NT2/D1 (cell line): ENCODE data around the gene ZDHHC15.

Source experiments
- SUZ12 ChIP-seq: IDR thresholded peaks from 2 replicates; pipeline ENCODE4 v1.6.1; 2011; ENCODE audit not compliant: insufficient read length, insufficient read depth; ENCODE audit errors: extremely low read depth
- YY1 ChIP-seq: IDR thresholded peaks from 2 replicates; pipeline ENCODE4 v1.6.1; 2011; ENCODE audit not compliant: insufficient read length, insufficient read depth
- ZNF274 ChIP-seq: IDR thresholded peaks from 2 replicates; pipeline ENCODE4 v1.6.1; 2011; ENCODE audit warnings: mild to moderate bottlenecking, low read depth, low read length

- TF ChIP-seq ZNF274 (no peak), SUZ12 (no peak), YY1 (no peak)
Measured at GRCh38 chrX:75546724-75547511, 24.1 kb upstream of the ZDHHC15 start.
